Activated CD4-positive, alpha-beta memory T cell treated with anti-CD3 and anti-CD28 coated beads for 36 hours (primary cell): ENCODE measurements around the gene PPFIBP2. TPM values are rescaled to one million over a fixed set of nuclear protein-coding genes. Genes with fewer than 3 reads are reported as not detected.

ENCODE experiments used
- CTCF ChIA-PET: fragments of 350-600 bp; sonication (Branson Sonifier 250); formaldehyde crosslinking; loops from one replicate; lab custom pipeline; 2021; ENCODE audit warnings: antibody characterized with exemption, inconsistent platforms; lab: Charles Lee
- POLR2A ChIA-PET: fragments of 350-600 bp; sonication (Branson Sonifier 250); formaldehyde crosslinking; loops from one replicate; lab custom pipeline; 2021; ENCODE audit warnings: antibody characterized with exemption; lab: Charles Lee
- DNase-seq: peaks from one replicate; pipeline ENCODE4 v3.0.0-alpha.2; 2020
- H3K27ac Mint-ChIP-seq: one replicate; pipeline ENCODE4 v1.8.0; 2021; ENCODE audit warnings: mixed read lengths
- H3K27me3 Mint-ChIP-seq: one replicate; pipeline ENCODE4 v1.8.0; 2021; ENCODE audit warnings: mixed read lengths
- H3K36me3 Mint-ChIP-seq: one replicate; pipeline ENCODE4 v1.8.0; 2021; ENCODE audit warnings: mixed read lengths
- H3K4me1 Mint-ChIP-seq: one replicate; pipeline ENCODE4 v1.8.0; 2021; ENCODE audit warnings: low read depth, mixed read lengths
- H3K4me3 Mint-ChIP-seq: one replicate; pipeline ENCODE4 v1.8.0; 2021; ENCODE audit warnings: mild to moderate bottlenecking, mixed read lengths
- H3K9me3 Mint-ChIP-seq: one replicate; pipeline ENCODE4 v1.8.0; 2021; ENCODE audit warnings: mixed read lengths
- intact Hi-C: fragments of 100-400 bp; cut with micrococcal nuclease; formaldehyde crosslinking; loops from one replicate; pipeline ENCODE4 v1.15.1; 2023
- total RNA-seq, 2 experiments: library from RNA; stranded (reverse); gene quantifications; one replicate each; pipeline ENCODE4 v1.2.3, GENCODE V29; 2021

Gene PPFIBP2
- total RNA-seq, 2 experiments from 2014 or later, result 8.8 to 9.2 TPM

DNA sequence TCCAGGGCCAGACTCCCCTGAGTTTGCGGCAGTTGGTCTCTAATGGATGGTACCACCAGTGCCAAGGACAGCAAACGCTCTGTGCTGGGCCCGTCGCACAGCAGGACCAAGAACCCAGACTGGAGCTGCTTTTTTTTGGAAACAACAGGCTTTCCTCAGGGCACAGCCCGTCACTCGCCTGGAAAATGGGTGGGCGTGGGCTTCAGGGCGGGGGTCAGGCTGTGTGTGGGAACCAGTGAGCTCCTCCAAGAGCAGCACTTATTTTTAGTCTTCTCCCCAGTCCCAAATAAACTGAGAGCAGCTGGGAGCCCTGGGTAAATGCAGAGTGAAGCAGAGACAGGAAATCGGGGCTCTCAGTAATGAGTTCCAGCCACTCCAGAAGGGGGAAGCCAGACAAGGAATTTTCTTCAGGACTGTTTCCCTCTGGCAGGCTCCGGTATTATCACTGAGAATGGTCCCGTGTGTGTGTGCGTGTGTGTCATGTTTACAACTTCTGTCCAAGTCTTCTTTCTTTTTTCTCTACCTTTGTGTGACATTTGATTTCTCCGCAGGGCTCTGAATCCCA lies 63.0 kb downstream of the PPFIBP2 start:
- Mint-ChIP-seq H3K9me3 (no peaks in the 10 kb centered on the region), H3K4me1 (peaks cover 33% of the 10 kb centered on the region), H3K36me3 (no peaks in the 10 kb centered on the region), H3K4me3 (no peak overlapping the region), H3K27me3 (peaks cover 1% of the 10 kb centered on the region), H3K27ac (no peak overlapping the region)
- DNase-seq, result no peak
- ChIA-PET CTCF (no interaction called here), POLR2A (no interaction called here)
- intact Hi-C loops, result no loop called here

- peak; percentile 23 for DNase-seq
- intact Hi-C loops, result no loop called here
- H3K4me1 Mint-ChIP-seq, result peaks cover 33% of the 10 kb centered on the region
- peak overlapping the region; percentile 1 for H3K27ac Mint-ChIP-seq
- no peaks in the 10 kb centered on the region for H3K27me3 Mint-ChIP-seq
- peak overlapping the region; percentile 6 for H3K4me3 Mint-ChIP-seq
- POLR2A ChIA-PET, result no interaction called here
- no peaks in the 10 kb centered on the region for H3K36me3 Mint-ChIP-seq
- no peaks in the 10 kb centered on the region for H3K9me3 Mint-ChIP-seq
- CTCF ChIA-PET, result interaction anchor here (0.7 to 1.2 kb wide), 3 partner anchors 17 to 88 kb away, joined by 3 to 4 read pairs (median 3); partner anchors contain the start of gene PPFIBP2
Measured at GRCh38 chr11:7577291-7578190, 63.7 kb downstream of the PPFIBP2 start.

- Mint-ChIP-seq H3K9me3 (no peaks in the 10 kb centered on the region), H3K4me1 (peaks cover 33% of the 10 kb centered on the region), H3K36me3 (no peaks in the 10 kb centered on the region), H3K27me3 (no peaks in the 10 kb centered on the region), H3K4me3 (no peak overlapping the region), H3K27ac (peak overlapping the region; percentile 1)
- intact Hi-C loops, result no loop called here
- ChIA-PET CTCF (interaction anchor here (0.7 to 1.2 kb wide), 3 partner anchors 18 to 87 kb away, joined by 3 to 4 read pairs (median 3); partner anchors contain the start of gene PPFIBP2), POLR2A (no interaction called here)
- no peak for DNase-seq
Measured at GRCh38 chr11:7578276-7578955, 64.6 kb downstream of the PPFIBP2 start.

GRCh38 chr11:7579361-7579791 lies 65.6 kb downstream of the PPFIBP2 start:
- no peaks in the 10 kb centered on the region for H3K9me3 Mint-ChIP-seq
- intact Hi-C loops, result no loop called here
- H3K4me3 Mint-ChIP-seq, result no peak overlapping the region
- POLR2A ChIA-PET, result no interaction called here
- H3K4me1 Mint-ChIP-seq, result peaks cover 33% of the 10 kb centered on the region
- no peaks in the 10 kb centered on the region for H3K27me3 Mint-ChIP-seq
- H3K27ac Mint-ChIP-seq, result no peak overlapping the region
- H3K36me3 Mint-ChIP-seq, result no peaks in the 10 kb centered on the region
- CTCF ChIA-PET, result no interaction called here
- DNase-seq, result no peak

DNA sequence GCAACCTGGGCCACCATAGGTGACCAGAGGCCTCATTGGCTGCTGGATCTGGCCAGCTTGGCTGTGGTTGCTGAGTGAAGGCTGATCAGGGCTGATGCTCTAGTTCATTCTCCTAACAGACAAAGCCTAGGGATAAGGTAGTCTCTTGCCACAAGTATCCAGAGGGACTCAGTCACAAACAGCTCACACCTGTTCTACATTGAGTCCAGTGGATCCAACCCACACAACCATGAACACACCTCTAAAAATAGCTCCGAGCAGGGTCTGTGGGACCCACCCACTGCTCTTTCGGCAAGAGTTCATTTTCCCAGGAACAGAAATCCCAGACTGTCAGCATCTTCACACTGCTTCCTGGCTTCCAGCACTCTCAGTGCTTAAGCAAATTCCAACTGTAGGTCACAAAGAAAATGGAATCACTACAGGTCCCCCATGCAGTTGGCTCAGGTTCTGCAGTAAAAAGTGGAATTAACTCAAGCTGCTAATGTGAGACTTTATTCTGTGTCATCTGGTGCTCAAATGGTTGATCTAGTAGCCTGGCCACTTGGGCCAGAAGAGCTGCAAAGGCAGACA lies 67.3 kb downstream of the PPFIBP2 start:
- Mint-ChIP-seq H3K27ac (no peak overlapping the region), H3K9me3 (no peaks in the 10 kb centered on the region), H3K4me3 (no peak overlapping the region), H3K36me3 (no peaks in the 10 kb centered on the region), H3K27me3 (no peaks in the 10 kb centered on the region), H3K4me1 (peaks cover 25% of the 10 kb centered on the region)
- intact Hi-C loops, result no loop called here
- ChIA-PET CTCF (interaction anchor here (1.3 kb wide), 1 partner anchor 68 kb away, joined by 3 read pairs; the partner anchor contains the start of gene PPFIBP2), POLR2A (no interaction called here)
- no peak for DNase-seq

DNA sequence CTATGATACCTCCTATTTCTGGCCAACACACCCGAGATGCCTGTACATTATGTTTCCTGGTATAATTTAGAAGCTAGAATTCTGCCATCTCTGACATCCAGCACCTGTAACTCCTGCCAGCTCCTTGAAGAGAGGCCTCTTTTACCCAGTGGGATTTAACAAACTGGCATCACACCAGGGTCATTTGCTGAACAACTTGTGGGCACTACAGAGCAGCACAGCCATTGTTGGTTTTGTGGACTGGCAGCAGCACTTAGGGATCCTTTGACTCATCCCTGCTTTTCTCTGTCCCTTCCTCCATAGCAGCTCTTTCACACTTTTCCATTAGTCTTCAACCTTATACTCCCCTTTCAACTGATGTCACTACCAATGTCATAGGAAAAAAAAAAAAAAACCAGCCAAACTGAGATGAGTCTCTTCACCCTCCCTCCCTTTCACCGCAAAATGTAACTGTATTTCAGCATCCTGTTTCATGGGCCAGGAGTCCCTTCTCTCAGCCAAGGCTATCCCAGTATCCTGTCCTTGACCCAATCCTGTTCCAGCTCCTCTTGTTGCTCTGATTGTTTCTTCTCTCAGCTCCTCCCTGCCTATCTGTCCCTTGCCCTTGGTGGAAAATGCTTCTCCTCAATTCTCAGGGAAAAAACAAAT lies 68.7 kb downstream of the PPFIBP2 start:
- H3K36me3 Mint-ChIP-seq, result peaks cover 2% of the 10 kb centered on the region
- CTCF ChIA-PET, result interaction anchor here (1.4 kb wide), 1 partner anchor 11 kb away, joined by 4 read pairs; no protein-coding TSS in a partner anchor
- no peaks in the 10 kb centered on the region for H3K9me3 Mint-ChIP-seq
- H3K27me3 Mint-ChIP-seq, result no peaks in the 10 kb centered on the region
- DNase-seq, result no peak
- peaks cover 14% of the 10 kb centered on the region for H3K4me1 Mint-ChIP-seq
- H3K27ac Mint-ChIP-seq, result no peak overlapping the region
- H3K4me3 Mint-ChIP-seq, result no peak overlapping the region
- intact Hi-C loops, result no loop called here
- POLR2A ChIA-PET, result no interaction called here

GRCh38 chr11:7583248-7583647 lies 69.4 kb downstream of the PPFIBP2 start:
- ChIA-PET POLR2A (no interaction called here), CTCF (interaction anchor here (1.4 kb wide), 1 partner anchor 12 kb away, joined by 4 read pairs; no protein-coding TSS in a partner anchor)
- H3K4me1 Mint-ChIP-seq, result peaks cover 6% of the 10 kb centered on the region
- H3K36me3 Mint-ChIP-seq, result peaks cover 3% of the 10 kb centered on the region
- no peak overlapping the region for H3K4me3 Mint-ChIP-seq
- no peaks in the 10 kb centered on the region for H3K27me3 Mint-ChIP-seq
- no peak for DNase-seq
- no peak overlapping the region for H3K27ac Mint-ChIP-seq
- H3K9me3 Mint-ChIP-seq, result no peaks in the 10 kb centered on the region
- intact Hi-C loops, result no loop called here

DNA sequence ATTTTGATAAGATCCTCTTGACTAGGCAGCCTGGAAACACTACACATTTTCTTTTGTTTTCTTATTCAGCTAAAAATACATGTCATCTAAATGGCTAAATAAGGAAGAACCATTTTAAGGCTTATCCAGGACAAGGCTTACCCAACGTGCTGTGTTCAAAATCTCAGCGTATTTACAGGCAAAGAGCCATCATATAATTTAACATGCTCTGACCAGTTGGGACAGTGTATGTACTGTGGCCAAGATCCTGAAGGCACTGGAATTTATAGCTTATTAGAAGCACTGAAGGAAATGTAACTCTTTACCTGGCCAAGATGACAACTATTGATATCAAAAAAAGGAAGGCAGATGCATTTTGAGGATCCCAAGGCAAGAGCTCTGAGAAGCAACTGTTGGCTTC lies 71.1 kb downstream of the PPFIBP2 start:
- DNase-seq, result no peak
- no peak overlapping the region for H3K27ac Mint-ChIP-seq
- intact Hi-C loops, result no loop called here
- no peak overlapping the region for H3K4me3 Mint-ChIP-seq
- H3K9me3 Mint-ChIP-seq, result no peaks in the 10 kb centered on the region
- CTCF ChIA-PET, result interaction anchor here (0.7 to 1.0 kb wide), 4 partner anchors 12 to 73 kb away, joined by 3 read pairs; no protein-coding TSS in a partner anchor
- no peaks in the 10 kb centered on the region for H3K4me1 Mint-ChIP-seq
- no peaks in the 10 kb centered on the region for H3K27me3 Mint-ChIP-seq
- POLR2A ChIA-PET, result no interaction called here
- peaks cover 3% of the 10 kb centered on the region for H3K36me3 Mint-ChIP-seq

GRCh38 chr11:7585816-7586215 lies 72.0 kb downstream of the PPFIBP2 start:
- H3K36me3 Mint-ChIP-seq, result peaks cover 3% of the 10 kb centered on the region

DNA sequence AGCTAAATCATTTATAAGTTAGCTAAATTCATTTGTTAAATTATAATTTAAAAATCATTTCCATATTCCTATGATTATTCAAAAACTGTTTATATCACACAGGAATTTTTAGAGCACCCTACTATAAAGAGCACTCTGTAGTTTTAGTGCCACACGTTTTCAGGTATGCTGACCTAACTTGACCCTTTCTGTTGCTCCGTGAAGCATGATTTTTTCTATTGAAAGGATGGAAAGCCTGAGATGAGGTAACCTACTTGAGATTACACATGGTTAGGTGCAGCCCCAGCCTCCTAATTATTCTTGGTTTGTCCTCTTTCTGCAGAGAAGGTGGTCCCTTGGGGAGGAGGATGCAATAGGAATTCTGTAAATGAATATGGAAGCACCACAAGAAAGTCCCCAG lies 72.6 kb downstream of the PPFIBP2 start:
- Mint-ChIP-seq H3K36me3 (peaks cover 3% of the 10 kb centered on the region), H3K9me3 (no peaks in the 10 kb centered on the region), H3K4me1 (peaks cover under 1% of the 10 kb centered on the region), H3K4me3 (no peak overlapping the region), H3K27me3 (no peaks in the 10 kb centered on the region), H3K27ac (no peak overlapping the region)
- POLR2A ChIA-PET, result no interaction called here
- CTCF ChIA-PET, result no interaction called here
- intact Hi-C loops, result no loop called here
- DNase-seq, result no peak

More at GRCh38 chr11:7585816-7586215, 72.0 kb downstream of the PPFIBP2 start:
- Mint-ChIP-seq H3K4me1 (no peaks in the 10 kb centered on the region), H3K27me3 (no peaks in the 10 kb centered on the region), H3K9me3 (no peaks in the 10 kb centered on the region), H3K27ac (no peak overlapping the region), H3K4me3 (no peak overlapping the region)
- CTCF ChIA-PET, result no interaction called here
- DNase-seq, result no peak
- POLR2A ChIA-PET, result no interaction called here
- intact Hi-C loops, result no loop called here

DNA sequence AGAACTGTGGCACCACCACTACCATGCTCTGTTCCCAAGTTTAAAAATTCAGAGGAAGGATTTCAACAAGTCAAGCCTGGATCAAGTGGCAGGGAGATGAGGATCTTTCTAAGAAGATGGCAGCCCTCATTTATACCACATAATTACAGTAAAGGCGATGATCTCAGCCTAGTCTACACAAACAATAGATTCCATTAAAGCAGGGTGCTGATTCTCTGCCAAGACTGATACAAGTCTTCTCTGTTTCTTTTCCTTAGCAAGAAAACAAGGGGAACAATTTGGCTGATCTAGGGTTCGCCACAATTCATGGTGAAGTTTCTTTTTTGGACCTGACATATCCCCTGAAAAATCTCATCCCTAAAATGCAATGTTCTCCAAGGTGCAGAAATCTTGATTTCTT lies 73.9 kb downstream of the PPFIBP2 start:
- peaks cover 14% of the 10 kb centered on the region for H3K4me1 Mint-ChIP-seq
- no peaks in the 10 kb centered on the region for H3K27me3 Mint-ChIP-seq
- no peak for DNase-seq
- ChIA-PET CTCF (no interaction called here), POLR2A (no interaction called here)
- no peaks in the 10 kb centered on the region for H3K9me3 Mint-ChIP-seq
- intact Hi-C loops, result no loop called here
- H3K36me3 Mint-ChIP-seq, result peaks cover 3% of the 10 kb centered on the region
- H3K27ac Mint-ChIP-seq, result no peak overlapping the region
- H3K4me3 Mint-ChIP-seq, result no peak overlapping the region
